HG03175 (cell line): ENCODE results near the gene PGAP3.

Source experiments
- ATAC-seq: cut with Tn5 transposase; IDR thresholded peaks from one replicate; pipeline ENCODE4 v1.9.1; 2021; ENCODE audit warnings: mild to moderate bottlenecking, moderate library complexity; ENCODE audit not compliant: unreplicated experiment

PGAP3 gene

DNA sequence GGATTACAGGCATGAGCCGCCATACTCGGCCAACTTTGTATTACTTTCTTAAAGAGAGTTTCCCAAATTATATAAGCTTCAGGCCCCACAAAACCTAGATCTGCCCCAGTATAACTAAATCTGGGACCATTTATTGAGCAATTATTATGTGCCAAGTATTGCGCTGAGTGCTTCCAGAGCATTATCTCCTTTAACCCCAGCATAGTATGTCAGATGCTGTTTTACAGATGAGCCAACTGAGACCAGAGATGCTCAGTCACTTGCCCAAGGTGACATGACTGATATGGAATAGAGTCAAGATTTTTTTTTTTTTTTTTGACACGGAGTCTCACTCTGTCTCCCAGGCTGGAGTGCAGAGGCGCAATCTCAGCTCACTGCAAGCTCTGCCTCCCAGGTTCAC lies 10.1 kb upstream of the PGAP3 start:
- ATAC-seq: no peak

DNA sequence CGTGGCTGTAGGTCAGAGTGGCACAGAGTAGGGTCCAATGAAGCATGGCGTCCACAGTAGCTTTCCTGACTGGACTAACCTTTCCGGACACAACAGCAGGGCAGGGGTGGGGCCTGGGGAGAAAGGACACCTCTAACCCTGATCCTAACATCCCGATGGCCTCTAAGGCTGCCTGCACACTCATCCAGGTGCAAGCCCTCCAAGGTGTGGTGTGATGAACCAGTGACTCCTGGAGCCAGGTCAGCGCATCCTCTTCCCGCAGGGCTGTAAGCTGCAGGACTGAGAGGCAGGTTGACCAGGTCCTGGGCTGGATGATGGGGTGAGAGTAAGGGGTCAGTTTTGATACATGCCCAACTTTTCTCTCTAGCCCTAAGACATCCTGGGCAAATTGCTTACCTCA lies 8.9 kb upstream of the PGAP3 start:
- no peak for ATAC-seq

DNA sequence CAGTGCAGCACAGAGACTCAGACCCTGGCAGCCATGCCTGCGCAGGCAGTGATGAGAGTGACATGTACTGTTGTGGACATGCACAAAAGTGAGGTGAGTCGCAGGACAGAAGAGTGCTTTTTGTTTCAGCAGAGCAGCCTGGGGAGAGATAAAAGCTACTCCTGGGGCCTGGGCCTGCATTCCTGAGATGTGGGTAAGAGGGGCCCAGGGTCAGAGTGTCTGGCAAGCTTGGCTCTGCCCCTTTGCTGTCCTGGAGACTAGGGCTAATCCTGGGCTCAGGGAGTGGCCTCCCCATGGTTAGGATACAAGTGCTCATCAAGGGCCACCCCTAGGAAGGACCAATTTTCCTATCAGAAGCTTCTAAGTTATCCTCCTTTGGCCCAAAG lies 7.2 kb upstream of the PGAP3 start:
- no peak for ATAC-seq

- ATAC-seq: no peak
Measured at GRCh38 chr17:39694593-39694992, 6.7 kb upstream of the PGAP3 start.

- ATAC-seq: no peak
Measured at GRCh38 chr17:39688945-39689344, 1.1 kb upstream of the PGAP3 start.

DNA sequence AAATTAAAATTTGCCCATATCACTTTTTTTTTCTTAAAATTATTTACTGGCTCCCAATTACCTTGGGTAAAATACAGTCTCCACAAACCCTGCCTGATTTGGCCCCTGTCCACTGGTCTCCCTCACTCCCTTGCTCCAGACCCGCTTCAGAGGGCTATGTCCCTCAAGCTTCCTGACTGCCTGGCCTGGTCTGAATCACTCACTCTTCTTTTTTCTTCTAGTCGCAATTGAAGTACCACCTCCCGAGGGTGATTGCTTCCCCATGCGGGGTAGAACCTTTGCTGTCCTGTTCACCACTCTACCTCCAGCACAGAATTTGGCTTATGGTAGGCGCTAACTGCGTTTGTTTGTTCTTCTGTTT lies 598 bp upstream of the PGAP3 start:
- ATAC-seq: no peak

DNA sequence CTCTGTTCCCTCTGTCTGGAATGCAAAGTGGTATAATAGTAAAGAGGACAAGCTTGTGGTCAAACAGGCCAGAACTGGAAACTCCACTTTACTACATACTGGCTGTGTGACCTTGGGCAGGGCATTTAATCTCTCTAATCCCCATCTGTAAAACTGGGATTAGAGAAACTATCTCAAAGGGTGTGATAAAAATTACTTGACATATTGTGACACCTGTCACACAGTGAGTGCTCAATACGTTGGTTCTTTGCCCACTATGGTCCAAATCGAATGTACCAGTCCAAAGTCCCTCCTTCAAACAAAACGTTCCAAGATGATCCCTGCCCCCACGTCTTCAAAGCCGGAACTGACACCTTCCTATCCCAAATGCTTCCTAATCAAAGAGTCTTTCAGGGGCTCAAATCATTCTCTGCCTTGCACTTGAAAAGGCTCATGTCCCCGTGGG lies 734 bp downstream of the PGAP3 start:
- no peak for ATAC-seq

GRCh38 chr17:39684369-39685192 lies 3.3 kb downstream of the PGAP3 start:
- ATAC-seq: no peak

DNA sequence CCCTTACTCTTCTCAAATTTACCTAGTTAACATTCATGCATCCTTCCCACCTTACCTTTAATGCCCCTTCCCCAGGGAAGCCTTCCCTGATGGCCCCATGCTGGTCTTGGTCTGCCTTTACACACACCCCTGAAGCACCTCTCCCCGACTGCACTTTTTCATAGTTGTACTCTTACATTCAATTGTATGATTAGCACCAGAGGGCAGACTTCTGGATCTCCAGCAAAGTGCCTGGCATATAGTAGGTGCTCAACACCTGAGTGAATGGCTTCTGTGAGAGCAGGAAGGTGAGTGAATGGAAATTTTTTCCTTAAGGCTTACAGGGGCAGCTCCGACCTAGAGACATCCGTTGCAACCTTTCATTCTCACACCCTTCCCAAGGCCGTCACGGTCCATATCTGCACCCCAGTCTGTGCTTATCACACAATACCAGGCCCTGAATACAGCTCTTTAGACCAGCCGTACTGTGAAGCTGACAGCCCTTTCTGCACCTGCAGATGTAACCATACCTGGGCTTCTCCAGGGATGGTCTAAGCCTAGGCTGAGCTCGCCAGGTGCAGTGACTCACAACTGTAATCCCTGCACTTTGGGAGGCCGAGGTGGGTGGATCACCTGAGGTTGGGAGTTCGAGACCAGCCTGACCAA lies 4.4 kb downstream of the PGAP3 start:
- ATAC-seq: no peak

DNA sequence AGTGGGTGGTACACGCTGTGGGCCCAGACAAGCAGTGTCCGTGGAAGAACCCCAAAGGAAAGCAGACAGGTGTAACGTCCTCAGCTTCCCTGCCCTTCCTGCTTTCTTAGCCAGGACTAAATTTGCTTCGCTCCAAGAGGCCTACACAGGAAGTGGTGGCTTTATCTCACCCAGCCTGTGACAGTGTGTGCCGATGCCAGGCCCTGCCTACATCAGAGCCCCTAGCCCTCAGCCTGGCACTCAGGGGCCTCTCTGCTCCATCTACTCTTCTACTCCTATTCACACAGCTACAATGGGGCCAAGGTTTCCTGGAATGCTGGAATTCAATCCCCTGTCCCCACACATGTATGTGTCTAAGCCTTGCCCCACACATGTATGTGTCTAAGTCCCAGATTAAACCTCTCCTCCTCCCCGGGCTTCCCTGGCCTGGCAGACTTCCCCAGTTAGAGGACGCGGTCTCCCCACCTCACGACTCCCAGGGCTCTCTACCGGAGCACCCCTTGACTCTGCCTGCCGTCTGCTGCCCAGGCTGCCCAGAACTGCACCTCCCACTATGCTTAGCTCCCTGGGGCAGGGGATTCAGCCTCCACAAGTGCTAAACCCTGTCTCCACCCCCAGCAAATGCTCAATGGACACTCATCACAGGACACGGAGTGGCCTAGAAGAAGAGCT lies 8.2 kb downstream of the PGAP3 start:
- ATAC-seq: no peak

GRCh38 chr17:39678340-39679116 lies 9.3 kb downstream of the PGAP3 start:
- no peak for ATAC-seq

GRCh38 chr17:39677542-39678339 lies 10.1 kb downstream of the PGAP3 start:
- ATAC-seq: no peak

DNA sequence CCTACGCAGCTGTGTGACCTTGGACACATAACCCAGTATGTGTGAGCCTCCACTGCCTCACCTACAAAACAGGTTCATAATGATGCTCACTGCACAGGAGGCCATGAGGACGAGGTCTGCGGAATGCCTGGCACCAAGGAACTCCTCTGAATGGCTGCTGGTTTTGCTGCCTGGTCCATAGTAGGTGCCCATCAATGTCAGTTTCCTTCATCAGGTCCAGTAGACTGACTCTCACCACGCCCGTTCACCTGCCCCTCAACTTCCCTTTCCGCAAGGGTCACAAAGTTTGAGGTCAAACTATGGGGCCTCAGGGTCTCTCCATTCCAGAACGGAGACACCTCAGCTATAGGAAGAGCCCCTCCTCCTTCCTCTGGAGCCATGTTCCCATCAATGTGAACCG lies 10.8 kb downstream of the PGAP3 start:
- no peak for ATAC-seq

DNA sequence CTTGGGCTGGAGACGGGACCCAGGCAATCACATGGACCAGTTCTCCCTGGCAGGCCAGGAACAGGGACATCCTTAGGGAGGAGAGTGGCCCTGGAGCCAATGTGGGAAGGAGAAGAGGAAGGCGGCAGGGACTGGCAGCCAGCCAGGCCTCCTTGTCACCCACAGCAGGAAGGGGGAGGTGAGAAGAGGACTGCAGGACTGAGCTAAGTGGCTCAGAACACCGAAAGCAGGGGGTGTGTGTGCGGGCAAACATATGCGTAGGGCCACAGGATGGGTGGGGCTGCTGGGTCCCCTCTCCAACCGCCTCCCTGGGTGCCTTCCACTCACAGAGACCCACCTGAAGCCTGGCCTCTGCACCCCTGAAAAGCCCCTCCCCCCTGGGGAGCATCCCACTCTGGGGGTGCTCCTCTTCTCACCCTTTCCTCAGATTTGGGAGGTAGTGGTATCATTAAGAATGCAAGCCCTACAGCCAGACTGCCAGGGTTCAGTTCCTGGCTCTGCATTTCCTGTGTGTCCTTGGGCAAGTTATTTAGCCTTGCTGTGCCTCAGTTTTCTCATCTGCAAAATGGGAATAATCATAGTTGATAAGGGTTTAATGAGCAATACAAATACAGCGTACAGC lies 11.5 kb downstream of the PGAP3 start:
- ATAC-seq: peak; percentile 55

DNA sequence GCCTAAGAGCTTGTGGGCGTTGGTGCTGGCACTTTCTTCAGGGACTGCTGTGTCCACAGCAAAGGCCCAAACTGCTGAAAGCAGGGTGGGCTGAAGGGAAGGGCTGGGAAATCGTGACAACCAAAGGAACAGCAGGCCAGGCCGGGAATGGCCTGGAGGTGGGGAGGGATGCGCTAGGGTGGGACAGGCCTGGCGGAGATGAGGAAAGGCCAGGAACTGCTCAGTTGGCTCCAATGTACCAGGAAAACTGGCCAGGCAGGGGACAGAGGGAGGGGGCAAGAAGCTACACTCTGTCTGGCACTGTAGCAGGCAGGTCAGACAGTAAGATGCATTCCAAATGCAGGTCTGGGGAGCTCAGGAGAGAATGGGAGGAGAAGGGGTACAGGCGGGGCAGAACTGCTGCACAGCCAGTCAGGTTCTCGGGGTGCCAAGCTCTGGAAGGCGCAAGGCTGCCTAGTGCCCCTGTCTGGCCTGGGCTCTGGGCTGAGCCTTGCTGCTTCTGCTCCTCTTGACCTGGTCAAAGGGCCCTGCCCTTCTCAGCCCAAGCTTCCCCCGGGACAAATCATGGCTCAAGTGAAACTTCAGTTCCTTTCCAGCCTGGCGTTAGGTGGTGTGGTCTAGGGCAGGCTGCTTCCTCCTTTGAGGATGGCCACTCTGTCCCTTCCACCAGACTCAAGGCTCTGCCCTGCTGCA lies 12.3 kb downstream of the PGAP3 start:
- no peak for ATAC-seq

DNA sequence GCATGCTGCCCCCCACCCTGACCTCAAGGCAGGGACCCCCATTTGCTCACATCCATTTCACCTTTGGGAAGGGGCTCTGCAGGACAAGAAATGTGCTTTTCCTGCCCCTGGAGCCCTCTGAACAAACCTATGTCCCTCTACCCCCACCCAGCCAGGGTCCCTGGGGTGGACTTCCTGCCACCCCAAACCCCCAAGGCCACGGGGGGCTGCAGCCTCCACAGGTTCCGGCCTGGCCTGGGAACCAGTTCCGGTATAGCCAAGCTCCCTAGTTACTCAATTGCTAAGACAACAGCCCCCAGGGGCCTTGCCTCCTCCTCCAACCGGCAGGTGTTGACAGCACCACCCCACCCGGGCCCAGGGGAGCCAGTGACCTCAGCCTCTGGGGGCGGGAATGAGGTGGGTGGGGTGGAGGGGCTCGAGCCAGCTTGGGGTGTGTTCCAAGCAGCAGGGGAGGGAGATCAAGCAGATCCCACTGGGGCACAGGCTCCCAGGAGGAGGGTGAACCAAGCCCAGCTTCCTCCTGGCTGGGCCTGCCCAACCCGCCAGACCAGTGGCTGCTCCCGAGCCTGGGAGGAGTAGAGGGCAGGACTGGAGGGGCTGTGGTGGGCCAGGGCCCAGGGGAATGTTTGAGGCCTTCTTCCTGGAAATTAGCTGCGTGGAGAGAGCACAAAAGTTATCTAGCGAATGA lies 13.0 kb downstream of the PGAP3 start:
- ATAC-seq: peak; percentile 46

- ATAC-seq: no peak
Measured at GRCh38 chr17:39674179-39674578, 13.7 kb downstream of the PGAP3 start.

- no peak for ATAC-seq
Measured at GRCh38 chr17:39673335-39674081, 14.3 kb downstream of the PGAP3 start.
